Nucleus accumbens (tissue), 56 donors: ENCODE results near the gene WNK2.
"Not testable (repeated sequence)": the region's sequence is repeated elsewhere in the genome, so short reads cannot be mapped to it uniquely, and the experiment has no call there.

Experiments
- DNase-seq, 56 donors: peaks; one replicate each; lab custom pipeline; 2025; lab: John Stamatoyannopoulos, UW

WNK2 gene

DNA sequence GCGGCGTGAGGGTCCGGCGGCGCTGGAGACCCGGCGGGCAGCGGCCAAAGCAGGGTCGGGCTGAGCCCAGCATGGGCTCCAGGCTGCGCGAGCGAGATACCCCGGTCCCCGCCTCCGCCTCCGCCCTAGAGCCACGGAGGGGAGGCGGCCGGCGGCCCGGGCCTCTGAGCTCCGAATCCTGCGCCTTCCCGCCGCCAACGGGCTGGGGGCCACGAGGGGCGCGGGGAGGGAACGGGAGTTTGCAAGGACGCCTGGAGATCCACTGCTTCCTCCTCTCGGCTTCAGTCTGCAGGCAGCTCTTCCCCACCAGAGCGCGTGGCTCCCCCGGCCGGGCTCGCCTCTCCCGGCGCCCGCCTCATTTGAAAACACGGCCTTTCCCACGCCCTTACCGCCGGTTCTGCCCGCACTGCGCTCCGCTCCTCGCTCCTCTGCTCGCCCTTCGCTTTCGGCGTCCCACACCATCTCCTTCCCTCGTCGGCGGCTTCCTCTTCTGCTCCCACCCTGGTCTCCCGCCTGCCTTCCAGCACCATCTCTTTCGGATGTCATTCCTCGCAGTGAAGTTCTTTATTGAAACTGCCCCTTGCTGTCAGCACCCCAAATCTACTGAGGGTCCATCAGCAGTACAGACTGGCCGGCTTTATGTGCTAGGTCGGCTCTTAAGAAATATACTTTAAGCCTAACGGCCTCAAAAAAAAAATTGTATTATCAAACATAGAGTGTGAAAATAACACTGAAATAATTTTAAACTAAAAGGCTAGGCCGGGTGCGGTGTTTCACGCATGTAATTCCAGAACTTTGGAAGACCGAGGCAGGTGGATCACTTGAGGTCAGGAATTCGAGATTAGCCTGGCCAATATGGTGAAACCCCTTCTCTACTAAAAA, 162.5 kb downstream of the WNK2 start:
- peak in 19 of 56 donors; percentile 6 to 41 (median 30) for DNase-seq

DNA sequence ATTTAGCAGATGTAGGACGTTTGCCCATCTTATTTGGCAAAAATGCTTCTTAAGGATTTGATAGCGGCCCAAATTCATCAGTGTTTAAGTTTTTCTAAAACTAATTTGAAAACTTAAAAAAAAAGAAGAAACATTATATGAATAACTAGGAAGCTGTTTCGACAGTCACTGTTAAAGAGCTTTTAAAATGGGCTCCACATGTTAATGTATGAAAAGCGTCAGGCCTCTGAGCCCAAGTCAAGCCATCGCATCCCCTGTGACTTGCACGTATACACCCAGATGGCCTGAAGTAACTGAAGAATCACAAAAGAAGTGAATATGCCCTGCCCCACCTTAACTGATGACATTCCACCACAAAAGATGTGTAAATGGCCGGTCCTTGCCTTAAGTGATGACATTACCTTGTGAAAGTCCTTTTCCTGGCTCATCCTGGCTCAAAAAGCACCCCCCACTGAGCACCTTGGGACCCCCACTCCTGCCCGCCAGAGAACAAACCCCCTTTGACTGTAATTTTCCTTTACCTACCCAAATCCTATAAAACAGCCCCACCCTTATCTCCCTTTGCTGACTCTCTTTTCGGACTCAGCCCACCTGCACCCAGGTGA, 163.5 kb downstream of the WNK2 start:
- not testable (repeated sequence) for DNase-seq

DNA sequence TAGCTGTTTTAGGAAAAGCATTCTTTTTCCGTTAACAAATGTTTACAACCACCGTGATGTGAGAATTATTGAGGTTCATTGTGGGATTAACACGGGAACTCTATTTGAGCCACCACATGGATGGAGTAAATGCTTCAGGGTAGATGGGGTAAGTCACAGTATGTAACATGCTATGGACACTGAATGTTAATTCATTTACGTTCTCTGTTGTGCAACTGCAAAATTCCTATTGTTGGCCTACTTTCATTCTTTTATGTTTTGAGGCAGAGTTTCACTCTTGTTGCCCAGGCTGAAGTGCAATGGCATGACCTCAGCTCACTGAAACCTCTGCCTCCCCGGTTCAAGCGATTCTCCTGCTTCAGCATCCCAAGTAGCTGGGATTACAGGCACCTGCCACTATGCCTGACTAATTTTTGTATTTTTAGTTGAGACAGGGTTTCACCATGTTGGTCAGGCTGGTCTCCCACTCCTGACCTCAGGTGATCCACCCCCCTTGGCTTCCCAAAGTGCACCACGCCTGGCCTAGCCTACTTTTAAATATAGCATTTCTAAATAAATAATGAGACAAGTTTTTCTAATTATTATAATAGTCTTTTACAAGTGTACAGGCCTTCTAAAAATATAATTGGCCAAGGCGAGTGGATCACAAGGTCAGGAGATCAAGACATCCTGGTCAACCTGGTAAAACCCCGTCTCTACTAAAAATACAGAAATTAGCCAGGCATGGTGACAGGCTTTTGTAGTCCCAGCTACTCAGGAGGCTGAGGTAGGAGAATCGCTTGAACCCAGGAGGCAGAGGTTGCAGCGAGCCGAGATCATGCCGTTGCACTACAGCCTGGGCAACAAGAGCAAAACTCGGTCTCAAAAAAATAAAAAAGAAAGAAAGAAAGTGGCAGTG, 169.7 kb downstream of the WNK2 start:
- DNase-seq: not testable (repeated sequence)

DNA sequence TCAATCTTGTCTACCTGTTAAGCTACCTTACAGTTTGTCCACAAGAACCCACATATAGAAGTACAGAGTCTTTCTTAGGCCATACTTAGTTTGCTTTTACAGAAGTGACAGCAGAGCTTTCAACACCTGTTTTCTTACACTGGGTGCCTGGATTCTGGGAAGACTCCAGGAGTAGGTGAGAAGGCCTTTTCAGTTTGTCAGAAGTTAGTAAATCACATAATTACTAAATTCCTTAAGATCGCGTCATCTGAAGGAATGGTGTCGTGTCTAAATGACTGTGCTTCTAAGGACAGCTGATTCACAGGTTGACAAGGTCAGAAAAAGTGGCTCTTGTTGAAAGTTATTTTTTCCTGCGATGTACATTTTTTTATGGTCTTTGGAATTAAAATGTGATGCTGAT, 170.5 kb downstream of the WNK2 start:
- DNase-seq: no peak

DNA sequence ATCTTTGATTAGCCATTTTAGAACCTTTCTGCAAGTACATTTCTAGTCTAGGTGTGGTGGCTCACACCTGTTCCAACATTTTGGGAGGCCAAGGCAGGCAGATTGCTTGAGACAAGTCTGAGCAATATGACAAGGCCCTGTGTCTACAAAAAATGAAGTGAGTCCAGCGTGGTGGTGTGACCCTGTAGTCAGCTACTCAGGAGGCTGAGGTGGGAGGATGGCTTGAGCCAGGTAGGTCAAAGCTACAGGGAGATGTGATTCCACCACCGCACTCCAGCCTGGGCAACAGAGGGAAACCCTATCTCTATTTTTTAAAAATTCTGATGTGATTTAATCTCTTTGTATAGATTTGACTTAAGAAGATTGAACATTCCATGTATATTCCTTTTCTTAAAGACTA, 171.9 kb downstream of the WNK2 start:
- DNase-seq: no peak

DNA sequence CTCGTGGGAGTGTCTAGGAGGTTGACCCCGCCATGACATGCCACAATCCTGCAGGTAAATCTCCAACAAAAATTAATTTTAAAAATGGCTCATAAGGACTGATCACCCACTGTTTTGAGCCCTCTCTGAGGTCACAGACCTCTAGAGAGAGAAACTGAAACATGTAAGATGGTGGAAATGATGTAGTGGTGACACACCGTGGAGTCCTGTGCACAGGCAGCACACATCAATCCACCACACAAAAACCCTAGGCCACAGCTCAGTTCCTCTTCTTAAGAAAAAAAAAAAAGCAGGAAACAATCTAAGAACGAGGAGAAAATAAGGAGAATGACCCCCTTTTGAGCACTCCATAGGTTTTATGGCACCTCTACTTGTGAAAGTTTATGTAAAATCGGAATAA, 173.7 kb downstream of the WNK2 start:
- DNase-seq: no peak

DNA sequence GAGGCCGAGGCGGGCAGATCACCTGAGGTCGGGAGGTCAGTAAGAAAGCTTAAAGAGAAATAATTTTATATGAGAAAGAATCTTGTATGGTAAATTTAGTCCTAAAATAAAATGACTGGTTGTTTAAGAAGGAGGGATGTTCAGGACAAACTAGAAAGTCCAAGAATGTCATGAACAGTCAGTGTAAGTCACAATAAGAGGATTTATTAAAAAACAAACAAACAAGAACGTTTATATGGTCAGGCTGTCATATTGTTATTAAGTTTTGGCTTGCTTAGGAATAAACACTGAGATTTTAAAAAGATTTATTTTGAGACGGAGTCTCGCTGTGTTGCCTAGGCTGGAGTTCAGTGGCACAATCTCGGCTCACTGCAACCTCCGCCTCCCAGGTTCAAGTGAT, 176.0 kb downstream of the WNK2 start:
- not testable (repeated sequence) for DNase-seq

DNA sequence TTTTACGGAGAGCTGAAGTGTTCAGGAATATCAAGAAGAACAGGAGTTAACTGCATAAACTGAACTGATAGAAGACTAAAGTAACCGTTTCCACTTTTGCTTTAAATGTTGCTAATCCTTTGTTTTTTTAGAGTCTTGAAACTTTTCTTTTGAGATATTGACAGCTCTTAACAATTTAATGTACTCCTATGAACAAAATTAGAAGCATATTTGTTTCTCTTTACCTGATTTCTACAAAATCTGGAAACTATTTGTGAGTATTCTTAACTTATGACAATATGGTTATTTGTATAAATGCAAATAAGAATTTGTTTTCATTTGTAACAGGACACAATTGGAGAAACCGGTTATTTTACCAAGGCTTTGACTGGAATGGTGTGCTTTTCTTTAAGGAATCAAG, 178.1 kb downstream of the WNK2 start:
- DNase-seq: no peak

DNA sequence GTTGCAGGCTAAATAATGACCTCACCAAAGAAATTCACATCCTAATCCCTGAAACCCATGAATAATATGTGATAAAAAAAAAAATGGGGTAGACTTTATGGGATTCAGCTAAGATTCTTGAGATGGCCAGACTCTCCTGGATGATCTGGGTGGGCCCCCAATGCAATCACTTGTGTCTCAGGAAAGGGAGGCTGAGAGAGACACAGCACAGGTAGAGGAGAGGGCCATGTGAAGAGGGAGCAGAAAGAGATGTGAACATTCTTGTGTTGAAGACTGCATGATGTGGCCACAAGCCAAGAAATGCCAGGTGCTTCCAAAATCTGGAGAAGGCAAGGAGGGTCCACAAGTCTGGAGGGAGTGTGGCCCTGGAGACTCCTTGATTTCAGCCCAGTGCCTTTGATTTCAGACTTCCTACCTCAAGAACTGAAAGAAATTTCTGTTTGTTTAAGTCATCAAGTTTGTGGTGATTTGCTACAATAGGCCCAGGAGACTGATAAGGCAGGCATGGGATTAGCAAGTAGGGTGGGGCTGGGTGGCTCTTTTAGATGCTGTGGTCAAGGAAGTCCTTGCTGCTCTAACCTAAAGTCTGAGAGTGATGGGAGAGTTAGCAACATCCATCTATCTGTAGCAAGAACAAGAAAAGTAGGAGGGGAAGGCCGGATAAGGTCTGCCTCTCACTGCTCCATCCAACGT, 180.9 kb downstream of the WNK2 start:
- no peak for DNase-seq

DNA sequence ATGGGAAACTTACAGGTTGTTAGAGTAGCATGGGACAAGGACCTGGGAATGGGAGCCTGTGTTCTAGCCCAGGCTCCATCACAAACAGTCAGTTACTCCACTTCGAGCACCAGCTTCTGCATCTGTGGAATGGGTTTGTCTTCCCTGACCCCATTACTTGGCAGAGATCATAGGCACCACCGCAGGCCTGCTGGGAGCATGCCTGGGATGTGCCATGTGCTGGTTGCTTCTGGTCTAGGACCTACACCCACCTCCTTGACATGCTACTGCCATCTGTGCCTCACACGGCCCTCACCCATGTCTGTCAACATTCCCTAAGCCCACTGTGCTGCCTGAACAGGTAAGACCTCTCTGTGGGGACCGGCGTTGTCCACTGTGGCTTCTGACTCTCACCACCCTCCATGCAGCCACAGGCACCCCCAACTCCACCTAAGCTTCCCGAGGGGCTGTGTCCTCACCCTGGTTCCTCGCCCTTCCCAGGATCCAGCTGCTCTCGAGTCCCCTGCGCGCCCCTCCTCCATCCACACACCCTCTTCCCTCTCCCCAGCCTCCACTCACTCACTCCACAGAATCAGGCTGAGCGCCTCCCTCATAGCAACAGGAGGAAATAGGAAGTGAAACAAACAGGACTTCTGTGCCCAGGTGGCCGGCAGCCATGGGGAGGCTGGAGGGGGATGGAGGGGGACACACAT, 181.6 kb downstream of the WNK2 start:
- no peak for DNase-seq

DNA sequence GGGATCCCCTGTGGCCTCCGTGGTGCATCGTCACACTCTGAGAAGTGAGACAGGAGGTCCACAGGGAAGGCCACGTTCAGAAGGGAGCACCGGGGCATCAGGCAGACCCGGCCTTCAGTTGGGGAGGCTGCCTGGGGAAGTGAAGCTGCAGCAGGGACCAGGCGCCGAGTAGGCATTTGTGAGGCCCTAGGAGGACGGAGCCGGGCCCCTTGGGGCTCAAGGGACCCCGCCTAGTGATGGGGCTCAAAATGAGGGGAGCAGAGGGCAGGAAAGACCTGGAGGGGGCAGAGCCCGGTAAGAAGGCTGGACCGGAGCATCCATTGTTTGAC, 182.1 kb downstream of the WNK2 start:
- no peak for DNase-seq

DNA sequence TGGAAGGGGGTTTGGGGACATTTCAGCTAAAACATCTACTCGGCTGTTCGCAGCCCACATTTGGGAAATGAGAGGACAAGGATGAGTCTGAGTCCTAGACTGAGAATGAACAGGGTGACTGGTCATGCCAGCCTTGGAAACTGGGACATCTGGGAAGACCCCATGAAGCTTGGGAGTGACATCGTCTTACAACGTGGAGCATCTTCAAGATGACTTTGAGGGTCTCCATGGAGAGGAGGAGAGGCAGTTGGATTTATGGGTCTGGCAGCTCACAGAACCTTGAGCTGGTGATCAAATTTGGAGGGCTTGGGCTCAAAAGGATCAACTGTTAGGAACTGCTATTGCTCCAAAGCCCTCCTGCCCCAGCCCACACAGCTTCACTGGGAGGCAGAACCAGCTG, 182.5 kb downstream of the WNK2 start:
- DNase-seq: not testable (repeated sequence)

DNA sequence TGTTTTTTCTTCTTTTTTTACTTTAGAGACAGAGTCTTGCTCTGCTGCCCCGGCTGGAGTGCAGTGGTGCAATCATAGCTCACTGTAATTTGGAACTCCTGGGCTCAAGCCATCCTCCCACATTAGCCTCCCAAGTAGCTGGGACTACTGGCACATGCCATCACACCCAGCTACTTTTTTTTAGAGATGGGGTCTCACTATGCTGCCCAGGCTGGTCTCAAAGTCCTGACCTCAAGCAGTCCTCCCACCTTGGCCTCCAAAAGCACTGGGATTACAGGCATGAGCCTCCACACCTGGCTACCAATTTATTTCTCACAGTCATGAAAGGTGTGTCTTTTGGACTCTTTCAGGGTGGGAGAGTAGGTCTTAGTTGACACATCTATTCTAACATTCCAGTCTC, 184.5 kb downstream of the WNK2 start:
- DNase-seq: no peak

DNA sequence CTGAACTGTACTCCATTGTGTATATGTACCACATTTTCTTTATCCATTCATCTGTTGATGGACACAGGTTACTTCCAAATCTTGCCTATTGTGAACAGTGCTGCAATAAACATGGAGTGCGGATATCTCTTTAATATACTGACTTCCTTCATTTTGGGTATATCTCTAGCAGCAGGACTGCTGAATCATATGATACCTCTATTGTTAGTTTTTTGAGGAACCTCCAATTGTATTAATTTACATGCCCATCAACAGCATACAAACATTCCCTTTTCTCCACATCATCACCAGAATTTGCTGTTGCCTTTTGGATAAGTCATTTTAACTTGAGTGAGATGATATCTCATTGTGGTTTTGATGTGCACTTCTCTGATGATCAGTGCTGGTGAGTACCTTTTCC, 185.7 kb downstream of the WNK2 start:
- DNase-seq: no peak
